H1 (cell line): ENCODE results near the gene IDI1. TPM values are rescaled to one million over a fixed set of nuclear protein-coding genes. Genes with fewer than 3 reads are reported as not detected.

Experiments used
- BRCA1 ChIP-seq: IDR thresholded peaks from 2 replicates; pipeline ENCODE4 v1.6.1; 2012; ENCODE audit warnings: low read depth, low read length, improper control_type of control experiment
- polyA plus RNA-seq, 7 experiments: library from polyadenylated mRNA; depleted of rRNA in 3 of 7; stranded (reverse) in 5 of 7; unstranded in 2 of 7; fragments of >200 nt in 5 of 7; fragments of 200-250 nt in 2 of 7; gene quantifications; 1 replicate in 5 of 7; 2 replicates in 1 of 7; 4 replicates in 1 of 7; pipeline versions ENCODE4 v1.2.1 to v1.2.3, GENCODE V29; 2011 to 2013; ENCODE audit warnings: missing spikeins in 2 of 7, mixed read lengths in 2 of 7
- total RNA-seq: library from RNA; stranded (reverse); fragmentation: NEBNext Ultra II Directional; extraction: Animal tissue kit (Norgen Biotek cat#: 25700); gene quantifications from 2 replicates; pipeline ENCODE4 v1.2.1, GENCODE V29; 2021

Gene IDI1
- total and polyA plus RNA-seq, 2 of the 8 experiments (the other 6 are each of a cell fraction or from before 2014, with no cell fraction given): 35.3 to 56.6 TPM

DNA sequence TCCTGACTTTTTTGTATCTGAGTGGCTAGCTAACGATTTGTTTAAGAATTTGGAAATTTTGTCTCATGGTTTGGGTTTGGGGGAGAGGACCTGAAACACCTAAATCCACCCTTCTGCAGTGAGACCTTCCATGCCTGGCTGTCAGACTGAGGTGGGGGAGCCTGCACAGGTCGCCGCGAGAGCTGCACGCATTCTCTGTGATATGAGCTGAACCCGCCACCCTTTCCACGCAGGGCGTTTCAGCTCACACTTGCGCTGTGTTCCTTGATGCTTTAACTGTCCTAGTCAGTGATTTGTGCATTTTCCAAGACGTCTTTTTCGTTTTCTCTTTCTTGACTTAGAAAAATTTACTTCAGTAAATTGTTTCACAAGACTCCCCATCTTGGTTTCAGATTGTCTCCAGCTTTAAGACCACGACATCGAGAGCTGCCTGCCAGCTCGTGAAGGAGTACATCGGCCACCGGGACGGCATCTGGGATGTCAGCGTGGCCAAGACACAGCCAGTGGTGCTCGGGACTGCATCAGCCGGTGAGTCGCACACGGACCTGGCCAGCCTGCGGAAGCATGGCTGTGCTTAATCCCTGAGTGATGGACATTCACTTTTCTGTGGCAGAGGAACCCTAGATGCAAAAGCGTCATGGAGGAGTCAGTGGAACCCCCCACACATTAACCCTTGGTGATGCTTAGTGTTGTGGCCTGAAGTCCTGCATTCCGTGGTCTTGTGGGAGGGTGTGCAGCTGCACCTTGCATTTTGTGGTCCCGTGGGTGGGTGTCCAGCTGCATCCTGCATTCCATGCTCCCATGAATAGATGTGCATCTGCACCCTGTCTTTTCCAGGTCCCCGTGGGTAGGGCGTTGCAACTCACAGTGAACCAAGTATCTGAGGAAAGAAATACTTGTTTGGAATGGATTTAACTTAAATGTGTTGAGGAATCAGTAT lies 35.4 kb upstream of the IDI1 start (continued):
- TF ChIP-seq BRCA1: no peak
